DND-41 (cell line): ENCODE data around the gene NDUFA13.

Experiments
- CTCF ChIP-seq: IDR thresholded peaks from 2 replicates; pipeline ENCODE4 v1.5.1; 2012; ENCODE audit warnings: borderline replicate concordance, low read length, moderate library complexity, mild to moderate bottlenecking; ENCODE audit not compliant: poor library complexity, severe bottlenecking; ENCODE audit errors: extremely low read depth
- EZH2 ChIP-seq: IDR thresholded peaks from 3 replicates; pipeline ENCODE4 v1.6.1; 2012; ENCODE audit warnings: borderline replicate concordance, low read depth, mild to moderate bottlenecking, moderate library complexity, low read length, inconsistent platforms; ENCODE audit not compliant: severe bottlenecking

DNA sequence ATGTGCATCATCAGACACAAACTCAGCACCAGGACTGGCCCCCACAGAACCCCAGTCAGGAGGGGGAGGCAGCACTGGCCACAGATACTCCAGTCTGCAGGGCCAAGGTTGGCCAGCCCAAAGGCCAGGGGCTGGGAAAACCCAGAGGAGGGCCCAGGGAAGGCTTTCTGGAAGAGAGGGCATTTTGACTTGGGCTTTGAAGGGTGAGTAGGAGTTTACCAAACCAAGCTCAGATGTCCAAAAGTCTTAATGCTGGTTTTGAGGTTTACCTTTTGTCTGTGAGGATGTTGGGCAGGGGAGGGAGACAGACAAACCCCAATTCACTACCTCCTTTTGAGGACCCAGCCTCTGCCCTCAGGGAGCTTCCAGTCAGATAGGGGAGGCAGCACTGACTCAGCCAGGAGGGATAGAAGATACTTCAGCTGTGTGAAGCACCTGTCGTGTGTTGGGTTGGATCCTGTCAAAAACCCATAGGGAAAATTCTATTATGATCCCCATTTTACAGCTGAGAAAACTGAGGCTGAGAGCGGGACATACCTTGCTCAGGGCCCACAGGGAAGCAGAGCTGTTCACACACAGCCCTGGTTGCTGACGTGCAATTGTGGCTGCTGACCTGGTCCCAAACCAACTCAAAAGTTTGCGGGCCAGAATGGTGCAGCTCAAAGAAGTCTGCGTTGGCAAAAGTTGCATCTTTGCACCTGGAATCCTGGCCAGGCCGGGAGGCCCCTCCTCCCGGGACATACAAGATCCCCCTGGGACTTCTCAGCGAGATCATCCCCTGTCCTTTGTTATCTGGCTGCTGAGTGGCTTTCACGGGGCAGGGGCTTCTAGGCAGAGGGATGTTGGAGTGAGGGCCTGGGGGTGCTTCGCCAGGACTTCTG lies 35.2 kb downstream of the NDUFA13 start:
- TF ChIP-seq CTCF (no peak), EZH2 (no peak)
